Heart right ventricle (tissue), 16 donors: ENCODE results near the gene CAMK1D. TPM values are rescaled to one million over a fixed set of nuclear protein-coding genes. Genes with fewer than 3 reads are reported as not detected.

Experiments
- ATAC-seq, 8 donors: fragments of 200-7000 bp; cut with Tn5 transposase; one replicate each; pipeline ENCODE4 v1.9.1; 2020; ENCODE audit warnings: mild to moderate bottlenecking in 8 of 8, moderate library complexity in 8 of 8, moderate number of reproducible peaks in 1 of 8
- DNase-seq, 2 donors: peaks; one replicate each; pipeline ENCODE4 v3.0.0-alpha.2; 2020
- H3K27ac ChIP-seq, 10 donors: fragments of 200-600 bp; sonication (generic) in 2 of 10; one replicate each; pipeline versions ENCODE4 v1.5.0 to v1.8.0; 2020 to 2022; ENCODE audit warnings: mild to moderate bottlenecking in 3 of 10
- H3K27me3 ChIP-seq, 7 donors: fragments of 200-600 bp; one replicate each; pipeline ENCODE4 v1.8.0; 2021 to 2022; ENCODE audit warnings: mild to moderate bottlenecking in 2 of 7
- H3K36me3 ChIP-seq, 9 donors: fragments of 200-600 bp; sonication (generic) in 1 of 9; one replicate each; pipeline versions ENCODE4 v1.5.0 to v1.8.0; 2020 to 2022; ENCODE audit warnings: mild to moderate bottlenecking in 2 of 9
- H3K4me1 ChIP-seq, 9 donors: fragments of 200-600 bp; sonication (generic) in 1 of 9; one replicate each; pipeline versions ENCODE4 v1.5.0 to v1.8.0; 2020 to 2022; ENCODE audit warnings: mild to moderate bottlenecking in 4 of 9
- H3K4me3 ChIP-seq, 10 donors: fragments of 200-600 bp; sonication (generic) in 2 of 10; one replicate each; pipeline versions ENCODE4 v1.5.0 to v1.8.0; 2020 to 2022; ENCODE audit warnings: mild to moderate bottlenecking in 7 of 10, moderate library complexity in 2 of 10
- H3K9me3 ChIP-seq, 11 donors: fragments of 200-600 bp in 10 of 11; sonication (generic) in 2 of 11; one replicate each; pipeline versions ENCODE4 v1.5.0 to v1.8.0; 2013 to 2022; ENCODE audit warnings: mild to moderate bottlenecking in 2 of 11, control low read depth in 1 of 11, moderate library complexity in 1 of 11
- CTCF ChIP-seq, 9 donors: fragments of 200-600 bp; sonication (generic) in 2 of 9; IDR thresholded peaks; one replicate each; pipeline versions ENCODE4 v1.5.0 to v1.8.0; 2021 to 2022; ENCODE audit warnings: antibody characterized with exemption in 9 of 9, mild to moderate bottlenecking in 5 of 9, moderate library complexity in 1 of 9
- WGBS, 2 donors: extraction: QIAGEN DNeasy Blood & Tissue Kit; methylation state at CpG; one replicate each; pipeline ENCODE4 v1.1.7; 2013; ENCODE audit warnings: inconsistent platforms in 1 of 2; 5-methylcytosine and 5-hydroxymethylcytosine counted together
- intact Hi-C, 10 donors: fragments of 100-400 bp; cut with DNase I; formaldehyde crosslinking; loops; one replicate each; pipeline versions ENCODE4 v1.11.1 to v1.14.2; 2022
- polyA plus RNA-seq, 2 donors: library from polyadenylated mRNA; stranded (reverse); fragments of 200-250 nt; gene quantifications; one replicate each; pipeline ENCODE4 v1.2.3, GENCODE V29; 2013
- total RNA-seq, 10 donors: library from RNA; stranded (reverse); fragmentation: NEBNext Ultra II Directional in 3 of 10; extraction: Animal tissue kit (Norgen Biotek cat#: 25700) in 3 of 10; gene quantifications; one replicate each; pipeline versions ENCODE4 v1.2.1 to v1.2.4, GENCODE V29; 2021 to 2023
- donor health status: Arrhythmogenic right ventricular cardiomyopathy.
- donor health status: ischemic (EF 13 %, LVEDD 7.1; RV severe dilation, severe dysfunction).
- donor health status: healthy with polysubstance abuse.
- donor health status: DM: no; HTN: yes; CAD: no.
- donor health status: DM: no; HTN: no; CAD: no.
- donor health status: ischemic (EF 25% LVEDD 6.9; RV normal size, moderate dysfunction).
- donor health status: ischemic (EF 25% LVEDD 5.7; RV mildly dilated, moderate dysfunction).
- donor health status: healthy.
- donor health status: DM: yes; HTN: yes; CAD: no.
- donor health status: Ischemic cardiomyopathy.
- donor health status: ischemic (EF 35%, LVEDD 5.7; RV mildly dilated, moderate dysfunction).
- donor health status: nonischemic (EF 11% LVEDD 7.7; RV severe dilation, severe dysfunction).
- donor health status: DM: yes; HTN: yes; CAD: no.
- donor health status: PGD.
- donor health status: ischemic (EF 29% LVEDD 5.4; RV normal size, mild dysfunction).
- donor health status: nonischemic (EF 23%, LVEDD 6.1; RV moderate dilation, normal function).

CAMK1D gene
- total and polyA plus RNA-seq, 12 donors, result 1.3 to 17.7 (median 2.6) TPM

- H3K4me1 ChIP-seq, result peaks cover 0 to 8% (median 0%) of the 10 kb centered on the region in 9 donors
- H3K4me3 ChIP-seq, result no peak overlapping the region
- intact Hi-C loops, result no loop called here
- H3K9me3 ChIP-seq, result no peaks in the 10 kb centered on the region
- ATAC-seq, result no peak
- TF ChIP-seq CTCF (IDR thresholded peaks at IDR 0.05), result no peak
- 82 to 83% methylated on average over 4 of the region's 4 CpGs for WGBS, 2 donors
- no peaks in the 10 kb centered on the region for H3K27me3 ChIP-seq
- H3K36me3 ChIP-seq, result no peaks in the 10 kb centered on the region
- DNase-seq, result no peak
- no peak overlapping the region for H3K27ac ChIP-seq
Measured at GRCh38 chr10:12800302-12800701, 451.0 kb downstream of the CAMK1D start.

GRCh38 chr10:12801214-12802087 lies 452.1 kb downstream of the CAMK1D start:
- TF ChIP-seq CTCF (IDR thresholded peaks at IDR 0.05), result no peak
- intact Hi-C loops, result no loop called here
- H3K27ac ChIP-seq, result no peak overlapping the region
- no peaks in the 10 kb centered on the region for H3K9me3 ChIP-seq
- no peaks in the 10 kb centered on the region for H3K27me3 ChIP-seq
- no peak for DNase-seq
- peaks cover 0 to 3% (median 0%) of the 10 kb centered on the region in 9 donors for H3K4me1 ChIP-seq
- H3K4me3 ChIP-seq, result no peak overlapping the region
- no peaks in the 10 kb centered on the region for H3K36me3 ChIP-seq
- WGBS, 2 donors, result 89 to 90% methylated on average over 3 of the region's 3 CpGs
- ATAC-seq, result no peak

- DNase-seq (no peak), ATAC-seq (no peak)
- H3K27ac ChIP-seq, result no peak overlapping the region
- intact Hi-C loops, result no loop called here
- H3K27me3 ChIP-seq, result no peaks in the 10 kb centered on the region
- H3K4me1 ChIP-seq, result peaks cover 0 to 3% (median 0%) of the 10 kb centered on the region in 9 donors
- H3K36me3 ChIP-seq, result no peaks in the 10 kb centered on the region
- no peak for TF ChIP-seq CTCF (IDR thresholded peaks at IDR 0.05)
- H3K9me3 ChIP-seq, result no peaks in the 10 kb centered on the region
- no peak overlapping the region for H3K4me3 ChIP-seq
- WGBS, 2 donors, result 71 to 81% methylated on average over 4 of the region's 4 CpGs
Measured at GRCh38 chr10:12803776-12804175, 454.4 kb downstream of the CAMK1D start.

- no peak for DNase-seq
- no peaks in the 10 kb centered on the region for H3K27me3 ChIP-seq
- H3K4me3 ChIP-seq, result no peak overlapping the region
- ATAC-seq, result no peak
- WGBS, 2 donors, result 82% methylated on average over 12 of the region's 12 CpGs
- peaks cover 0 to 4% (median 0%) of the 10 kb centered on the region in 11 donors for H3K9me3 ChIP-seq
- H3K27ac ChIP-seq, result no peak overlapping the region
- intact Hi-C loops, result no loop called here
- TF ChIP-seq CTCF (IDR thresholded peaks at IDR 0.05), result no peak
- H3K4me1 ChIP-seq, result peaks cover 0 to 3% (median 0%) of the 10 kb centered on the region in 9 donors
- H3K36me3 ChIP-seq, result no peaks in the 10 kb centered on the region
Measured at GRCh38 chr10:12806228-12807095, 457.1 kb downstream of the CAMK1D start.
